Central memory CD4-positive, alpha-beta T cell (primary cell): ENCODE data around the gene LRP8.

ENCODE experiments used
- DNase-seq: peaks from one replicate; pipeline ENCODE4 v3.0.0; 2022

The LRP8 gene

DNA sequence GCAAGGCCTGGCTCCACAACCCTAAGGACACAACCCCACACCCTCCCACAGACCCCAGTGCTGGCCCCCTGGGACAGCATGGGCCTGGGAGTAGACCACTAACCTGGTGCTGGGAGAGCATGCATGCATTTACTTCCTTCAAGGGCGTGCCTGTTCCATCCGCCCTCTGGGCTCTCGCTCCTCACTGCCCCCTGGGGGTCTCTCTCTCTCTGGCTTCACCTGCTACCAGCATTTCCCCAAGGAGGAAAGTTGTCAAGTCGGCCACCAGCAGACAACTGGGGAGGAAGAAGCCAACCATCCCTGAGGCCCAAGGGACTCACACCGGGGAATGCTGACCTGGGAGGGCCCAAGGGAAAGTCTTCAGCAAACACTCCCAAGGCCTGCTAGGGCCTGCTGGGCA is 6.5 kb downstream of the LRP8 start:
- no peak for DNase-seq

DNA sequence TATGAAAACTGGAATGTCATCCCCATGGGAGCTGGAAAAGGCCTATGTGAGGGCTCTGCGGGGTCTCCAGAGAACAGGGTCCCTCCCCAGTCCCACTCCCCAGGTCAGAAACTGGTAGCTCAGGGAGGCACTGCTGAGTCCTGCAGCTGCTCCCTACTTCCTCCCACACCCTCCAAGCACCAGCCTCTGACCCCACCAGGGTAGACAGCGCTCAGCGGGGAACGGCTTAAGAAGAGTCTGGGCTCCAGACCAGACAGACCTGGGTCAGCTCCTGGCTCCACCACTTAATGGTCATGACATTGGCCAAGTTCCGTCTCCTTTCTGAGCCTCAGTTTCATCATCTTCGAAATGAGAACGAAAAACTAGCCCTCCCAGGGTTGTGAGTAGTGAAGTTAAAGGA is 7.2 kb downstream of the LRP8 start:
- DNase-seq = no peak

GRCh38 chr1:53319296-53320101 is 8.4 kb downstream of the LRP8 start:
- no peak for DNase-seq

DNA sequence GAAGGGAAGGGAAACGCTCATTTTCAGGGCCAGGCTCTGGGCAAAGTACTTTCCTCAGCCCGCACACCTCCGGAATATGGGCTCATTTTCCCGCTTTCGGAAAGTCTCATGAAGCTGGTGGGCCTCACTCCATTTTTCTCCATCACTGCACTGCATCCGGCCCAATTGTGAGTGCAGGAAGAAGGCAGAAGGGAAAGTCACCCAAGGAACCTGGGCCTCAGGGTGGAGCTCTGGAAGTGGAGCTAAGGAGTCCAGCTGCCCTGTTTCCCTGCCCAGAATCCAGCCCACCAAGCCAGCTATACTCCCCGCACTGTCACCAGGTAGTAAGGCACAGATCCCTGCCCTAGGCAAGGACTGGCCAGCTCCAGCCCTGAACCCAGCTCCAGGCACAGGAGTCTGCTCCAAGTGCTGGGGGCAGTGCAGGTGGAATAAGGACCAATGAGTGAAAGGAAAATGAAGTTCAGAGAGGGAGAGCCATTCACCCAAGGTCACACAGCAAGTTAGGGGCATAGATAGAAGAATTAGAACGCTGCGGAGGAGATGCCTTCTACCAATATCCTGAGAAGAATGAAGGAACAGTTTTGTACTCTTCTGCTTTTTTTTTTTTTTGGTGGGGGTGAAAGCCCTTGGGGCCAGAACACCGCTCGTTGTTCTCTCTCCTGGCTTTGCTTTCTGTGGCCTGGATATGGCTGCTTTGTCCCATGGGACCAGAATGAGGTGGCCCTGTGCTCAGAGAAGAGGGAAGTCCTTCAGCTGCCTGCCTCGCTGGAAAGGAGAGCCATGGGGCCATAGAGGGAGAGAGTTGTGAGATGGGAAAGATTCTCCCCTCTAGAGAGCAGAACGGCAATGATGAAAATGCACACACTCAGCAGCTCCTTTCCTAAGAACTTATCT is 10.0 kb downstream of the LRP8 start:
- no peak for DNase-seq

- no peak for DNase-seq
Measured at GRCh38 chr1:53316766-53317581, 10.9 kb downstream of the LRP8 start.

GRCh38 chr1:53316424-53316765 is 11.5 kb downstream of the LRP8 start:
- DNase-seq = no peak

- no peak for DNase-seq
Measured at GRCh38 chr1:53315456-53316423, 12.1 kb downstream of the LRP8 start.

- DNase-seq = no peak
Measured at GRCh38 chr1:53315046-53315445, 12.8 kb downstream of the LRP8 start.

DNA sequence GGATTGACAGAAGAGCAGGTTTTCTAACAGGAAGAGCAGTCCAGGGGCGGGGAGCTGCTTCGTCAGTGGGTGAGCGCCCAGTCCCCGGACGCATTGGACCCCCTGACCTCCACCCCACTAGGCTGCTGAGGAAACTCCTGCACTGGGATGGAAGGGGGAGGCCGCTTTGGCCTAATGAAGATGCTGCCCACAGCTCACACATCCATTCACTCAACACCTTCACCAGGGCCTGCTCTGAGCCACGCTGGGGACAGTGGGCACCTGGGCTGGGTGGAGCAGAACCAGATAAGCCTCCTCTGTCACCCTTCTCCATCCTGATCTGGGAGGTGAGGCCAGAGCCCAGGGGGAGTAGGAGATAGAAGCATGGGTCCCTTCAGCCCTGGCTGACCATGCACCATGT is 13.3 kb downstream of the LRP8 start:
- no peak for DNase-seq

DNA sequence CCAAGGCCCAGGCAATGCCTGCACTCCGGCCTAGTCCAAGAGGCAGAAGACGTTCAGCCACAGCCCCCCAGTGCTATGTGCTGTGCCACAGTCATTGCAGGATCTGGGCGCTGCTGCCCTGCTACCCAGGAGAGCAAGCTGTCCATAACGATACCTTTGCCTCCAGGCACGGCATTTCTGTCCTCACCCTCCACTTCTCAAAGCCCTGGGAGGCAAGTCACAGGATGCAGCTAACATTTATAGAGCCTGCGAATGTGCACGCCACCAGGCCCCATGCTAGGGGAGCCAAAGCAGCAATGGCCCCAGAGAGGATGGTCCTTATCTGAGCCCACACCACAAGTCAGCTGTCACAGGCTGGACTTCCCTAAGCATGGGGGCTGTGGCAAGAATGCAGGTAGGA is 13.8 kb downstream of the LRP8 start:
- no peak for DNase-seq

- no peak for DNase-seq
Measured at GRCh38 chr1:53313556-53313955, 14.3 kb downstream of the LRP8 start.

- DNase-seq = no peak
Measured at GRCh38 chr1:53311702-53312305, 16.1 kb downstream of the LRP8 start.

DNA sequence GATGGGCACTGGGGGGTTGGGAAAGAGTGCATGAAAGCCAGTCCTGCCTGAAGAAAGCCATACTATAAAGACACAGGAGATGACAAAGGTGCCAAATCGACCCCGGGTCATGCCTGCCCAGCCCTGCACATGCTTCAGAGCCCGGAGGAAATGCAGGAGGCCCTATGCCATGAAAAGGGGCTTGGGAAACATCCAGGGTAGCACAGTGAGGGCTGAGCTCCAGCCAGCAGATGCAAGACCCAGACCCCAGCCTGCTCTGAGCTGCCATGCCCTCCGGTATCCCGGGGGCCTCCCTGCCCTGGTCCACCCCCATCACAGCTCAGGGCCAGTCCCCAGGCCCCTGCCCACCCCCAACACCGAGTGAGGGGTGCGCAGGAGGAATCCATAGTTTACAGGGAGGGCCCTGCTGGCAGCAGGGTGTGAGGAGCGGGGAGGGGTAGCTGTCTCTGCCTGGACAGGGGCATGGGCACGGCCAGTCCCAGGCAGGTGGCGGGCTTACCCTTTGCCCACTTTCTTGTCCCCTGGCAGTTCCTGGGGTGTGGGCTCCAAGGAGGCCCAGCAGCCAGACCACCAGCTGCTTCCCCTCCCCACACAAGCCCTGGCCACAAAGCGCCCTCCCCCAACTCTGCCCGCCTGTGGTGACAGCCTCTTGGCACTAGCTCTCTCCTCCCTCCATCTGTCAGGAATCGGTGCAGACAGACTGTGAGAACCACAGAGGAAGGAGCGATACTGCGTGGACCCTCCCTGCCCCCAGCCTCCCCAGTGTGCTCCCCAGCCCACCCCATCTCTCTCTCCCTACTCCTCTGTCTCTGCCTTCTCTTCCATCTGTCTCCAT is 16.8 kb downstream of the LRP8 start:
- no peak for DNase-seq

- DNase-seq = no peak
Measured at GRCh38 chr1:53309802-53310201, 18.1 kb downstream of the LRP8 start.

DNA sequence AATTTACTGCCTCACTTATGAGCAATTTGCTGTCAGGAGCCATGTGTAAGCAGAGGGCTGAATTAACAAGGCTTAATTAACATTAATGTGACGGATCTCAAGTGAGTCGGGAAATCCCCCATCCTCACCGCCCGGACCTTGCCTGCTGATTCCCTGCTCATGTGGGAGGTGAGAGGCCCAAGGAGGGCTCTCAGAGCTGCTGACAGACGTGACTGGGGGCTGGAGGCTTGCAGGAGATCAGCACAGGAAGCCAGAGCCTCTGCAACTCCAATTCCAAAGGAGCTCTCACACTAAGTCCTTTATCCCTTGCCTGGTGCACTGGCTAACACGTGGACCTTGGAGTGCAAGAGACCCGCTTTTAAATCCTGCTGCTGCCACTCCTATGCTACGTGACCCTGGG is 19.4 kb downstream of the LRP8 start:
- DNase-seq = no peak

- DNase-seq = no peak
Measured at GRCh38 chr1:53307037-53307436, 20.8 kb downstream of the LRP8 start.

- DNase-seq = no peak
Measured at GRCh38 chr1:53306168-53306567, 21.7 kb downstream of the LRP8 start.

- no peak for DNase-seq
Measured at GRCh38 chr1:53305650-53306049, 22.2 kb downstream of the LRP8 start.

GRCh38 chr1:53304527-53304926 is 23.3 kb downstream of the LRP8 start:
- no peak for DNase-seq

DNA sequence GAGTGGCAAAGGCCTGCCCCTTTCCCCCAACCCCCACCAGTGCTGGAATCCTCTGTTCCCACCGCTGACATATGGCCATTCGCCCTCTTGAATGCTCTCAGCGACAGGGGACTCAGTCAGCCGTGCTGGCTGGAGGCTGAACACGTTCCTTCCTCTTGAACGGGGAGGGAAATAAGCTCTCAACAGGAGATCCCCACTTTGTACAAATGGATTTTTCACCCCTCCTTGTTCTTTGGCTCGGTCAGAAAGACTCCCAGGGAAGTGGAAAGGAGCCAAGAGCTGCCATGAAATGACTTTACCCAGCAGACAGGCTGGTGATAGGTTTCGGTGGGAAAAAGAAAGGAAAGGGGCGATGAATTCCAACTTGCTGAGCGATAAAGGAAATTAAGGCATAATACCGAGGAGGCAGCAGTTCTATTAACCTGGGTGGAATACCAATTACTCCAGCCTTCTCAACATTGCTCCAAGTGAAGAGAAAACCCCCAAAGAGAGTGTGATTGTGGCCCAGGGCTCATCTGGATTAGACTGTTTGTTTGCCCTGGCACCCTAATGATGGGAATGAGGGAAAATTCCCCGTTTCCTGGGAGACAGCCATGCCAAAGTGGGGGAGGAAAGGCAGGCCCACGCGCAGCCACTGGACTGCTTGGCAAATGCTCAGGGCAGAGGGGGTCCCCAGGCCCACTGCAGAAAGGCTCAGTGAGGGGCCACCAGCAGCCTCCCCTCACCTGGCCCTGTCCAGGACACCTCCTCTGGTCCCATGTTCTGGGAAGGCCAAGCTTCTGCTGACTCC is 23.9 kb downstream of the LRP8 start:
- DNase-seq = no peak
